ENCODE results near the gene IGF2R.

- TF ChIP-seq ZBTB39 (CRISPR knock-in tag; IDR thresholded peaks at IDR 0.05) (no peak), POLR2G (IDR thresholded peaks at IDR 0.05; ENCODE audit: low read depth, low read length) (no peak), CREM (IDR thresholded peaks at IDR 0.05) (no peak), CREM (CRISPR knock-in tag; IDR thresholded peaks at IDR 0.05) (no peak), CTCF (CRISPR knock-in tag; IDR thresholded peaks at IDR 0.05) (no peak), NCOA2 (CRISPR knock-in tag; IDR thresholded peaks at IDR 0.05) (no peak), MAFF (IDR thresholded peaks at IDR 0.05; ENCODE audit: low read depth, low read length) (no peak), ZBTB26 (CRISPR knock-in tag; IDR thresholded peaks at IDR 0.05; ENCODE audit: borderline replicate concordance) (no peak), RFX1 (IDR thresholded peaks at IDR 0.05) (no peak), STAT5B (CRISPR knock-in tag; IDR thresholded peaks at IDR 0.05) (no peak), ZNF512 (CRISPR knock-in tag; IDR thresholded peaks at IDR 0.05) (no peak), ZBED4 (CRISPR knock-in tag; IDR thresholded peaks at IDR 0.05; ENCODE audit: borderline replicate concordance) (no peak), POLR2A (IDR thresholded peaks at IDR 0.05; ENCODE audit: insufficient read depth in 1 of 2, low read depth in 2 of 2, low read length in 2 of 2) (no peak), ARNTL (CRISPR knock-in tag; IDR thresholded peaks at IDR 0.05) (no peak)
Observed at GRCh38 chr6:160069459-160069858, 100.6 kb downstream of the IGF2R start.

Data from HepG2 (cell line).